ENCODE measurements around the gene MATCAP1.

The MATCAP1 gene

GRCh38 chr16:67150833-67151396, 32.8 kb downstream of the MATCAP1 start, which contains the start of gene B3GNT9:
Gene B3GNT9 (minus strand): TSS chr16:67150998. CDS start chr16:67150485, 513 bp downstream.
- Histone ChIP-seq H3K4me2 (peak within 1 kb of the TSS; percentile 86), H3K36me3 (ENCODE audit: insufficient read depth) (no peaks in the 10 kb centered on the region), H3K27me3 (ENCODE audit: insufficient read depth, low read depth) (no peaks in the 10 kb centered on the region), H4K20me1 (ENCODE audit: insufficient read depth) (no peaks in the 10 kb centered on the region), H3K27ac (no peak within 1 kb of the TSS), H3K79me2 (ENCODE audit: insufficient read depth, low read depth) (no peaks in the 10 kb centered on the region), H3K4me3 (IDR thresholded peaks at IDR 0.05; ENCODE audit: insufficient read depth, low read depth, low read length) (no peak within 1 kb of the TSS), H3K4me1 (ENCODE audit: low read depth, poor library complexity, severe bottlenecking) (peaks cover 2% of the 10 kb centered on the region), H3K9ac (peak within 1 kb of the TSS; percentile 27; the same call in 1 of the 2 replicates), H2AFZ (ENCODE audit: low read depth) (peak within 1 kb of the TSS; percentile 82)
- TF ChIP-seq CTCF (conservative IDR thresholded peaks at IDR 0.05; ENCODE audit: low read depth, low read length) = no peak

- H3K9ac ChIP-seq = peak overlapping the region; percentile 27; the same call in 1 of the 2 replicates
- peaks cover 3% of the 10 kb centered on the region; the same call in 1 of the 2 replicates for H3K36me3 ChIP-seq (ENCODE audit: insufficient read depth)
- no peaks in the 10 kb centered on the region for H4K20me1 ChIP-seq (ENCODE audit: insufficient read depth)
- TF ChIP-seq CTCF (conservative IDR thresholded peaks at IDR 0.05; ENCODE audit: low read depth, low read length) = no peak
- H3K4me3 ChIP-seq (IDR thresholded peaks at IDR 0.05; ENCODE audit: insufficient read depth, low read depth, low read length) = no peak overlapping the region
- no peaks in the 10 kb centered on the region for H3K27me3 ChIP-seq (ENCODE audit: insufficient read depth, low read depth)
- peak overlapping the region; percentile 86 for H3K4me2 ChIP-seq
- no peaks in the 10 kb centered on the region for H3K79me2 ChIP-seq (ENCODE audit: insufficient read depth, low read depth)
- H2AFZ ChIP-seq (ENCODE audit: low read depth) = peak overlapping the region; percentile 82
- no peak overlapping the region for H3K27ac ChIP-seq
- peaks cover 2% of the 10 kb centered on the region for H3K4me1 ChIP-seq (ENCODE audit: low read depth, poor library complexity, severe bottlenecking)
These were observed 33.5 kb downstream of the MATCAP1 start for GRCh38 chr16:67150047-67150832.

GRCh38 chr16:67149276-67150046, 34.3 kb downstream of the MATCAP1 start:
- H3K79me2 ChIP-seq (ENCODE audit: insufficient read depth, low read depth) = no peaks in the 10 kb centered on the region
- H4K20me1 ChIP-seq (ENCODE audit: insufficient read depth) = no peaks in the 10 kb centered on the region
- H3K27me3 ChIP-seq (ENCODE audit: insufficient read depth, low read depth) = no peaks in the 10 kb centered on the region
- no peak overlapping the region for H3K4me3 ChIP-seq (IDR thresholded peaks at IDR 0.05; ENCODE audit: insufficient read depth, low read depth, low read length)
- no peak overlapping the region for H3K9ac ChIP-seq
- no peak overlapping the region for H3K4me2 ChIP-seq
- H3K4me1 ChIP-seq (ENCODE audit: low read depth, poor library complexity, severe bottlenecking) = peaks cover 2% of the 10 kb centered on the region
- H3K36me3 ChIP-seq (ENCODE audit: insufficient read depth) = peaks cover 4% of the 10 kb centered on the region; the same call in 1 of the 2 replicates
- no peak for TF ChIP-seq CTCF (conservative IDR thresholded peaks at IDR 0.05; ENCODE audit: low read depth, low read length)
- H3K27ac ChIP-seq = no peak overlapping the region
- no peak overlapping the region for H2AFZ ChIP-seq (ENCODE audit: low read depth)

- peaks cover 4% of the 10 kb centered on the region; the same call in 1 of the 2 replicates for H3K36me3 ChIP-seq (ENCODE audit: insufficient read depth)
- no peaks in the 10 kb centered on the region for H4K20me1 ChIP-seq (ENCODE audit: insufficient read depth)
- no peaks in the 10 kb centered on the region for H3K79me2 ChIP-seq (ENCODE audit: insufficient read depth, low read depth)
- H3K4me1 ChIP-seq (ENCODE audit: low read depth, poor library complexity, severe bottlenecking) = peaks cover 2% of the 10 kb centered on the region
- H3K27me3 ChIP-seq (ENCODE audit: insufficient read depth, low read depth) = no peaks in the 10 kb centered on the region
- H2AFZ ChIP-seq (ENCODE audit: low read depth) = no peak overlapping the region
- TF ChIP-seq CTCF (conservative IDR thresholded peaks at IDR 0.05; ENCODE audit: low read depth, low read length) = no peak
- H3K27ac ChIP-seq = no peak overlapping the region
- no peak overlapping the region for H3K9ac ChIP-seq
- H3K4me2 ChIP-seq = no peak overlapping the region
- H3K4me3 ChIP-seq (IDR thresholded peaks at IDR 0.05; ENCODE audit: insufficient read depth, low read depth, low read length) = no peak overlapping the region
These were observed 35.0 kb downstream of the MATCAP1 start for GRCh38 chr16:67148656-67149275.

Measured in KMS-11 (cell line).